ENCODE data around the gene PPP3R1.

The PPP3R1 gene

DNA sequence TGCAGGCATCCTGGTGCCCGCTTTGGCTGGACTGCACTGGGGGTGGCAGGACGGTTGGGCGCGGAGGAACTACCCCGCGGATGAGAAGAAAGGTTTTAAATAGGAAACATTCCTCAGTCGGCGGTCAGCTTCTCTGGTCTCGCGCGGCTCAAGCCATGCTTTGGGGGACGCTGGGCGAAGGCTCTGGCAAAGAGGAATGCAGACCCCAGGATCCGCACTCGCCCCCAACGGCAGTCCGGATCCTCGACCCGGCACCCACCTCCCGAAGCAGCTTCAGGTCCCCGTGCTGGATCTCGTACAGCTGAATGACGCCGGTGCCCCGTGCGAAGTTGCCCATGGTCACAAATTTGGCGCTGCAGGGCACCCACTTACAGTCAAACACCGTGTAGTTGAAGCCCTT lies 95.3 kb downstream of the PPP3R1 start:
- peak in 1 of 2 donors; percentile 2 for DNase-seq (ENCODE audit: extremely low read depth in 1 of 2, low read depth in 1 of 2)

- DNase-seq (ENCODE audit: extremely low read depth in 1 of 2, low read depth in 1 of 2), result no peak
Observed at GRCh38 chr2:68156419-68156818, 95.9 kb downstream of the PPP3R1 start.

- no peak for DNase-seq (ENCODE audit: extremely low read depth in 1 of 2, low read depth in 1 of 2)
Observed at GRCh38 chr2:68155618-68156017, 96.7 kb downstream of the PPP3R1 start.

- no peak for DNase-seq (ENCODE audit: extremely low read depth in 1 of 2, low read depth in 1 of 2)
Observed at GRCh38 chr2:68152681-68153347, 99.5 kb downstream of the PPP3R1 start.

- DNase-seq (ENCODE audit: extremely low read depth in 1 of 2, low read depth in 1 of 2), result no peak
Observed at GRCh38 chr2:68151037-68151436, 101.3 kb downstream of the PPP3R1 start.

DNA sequence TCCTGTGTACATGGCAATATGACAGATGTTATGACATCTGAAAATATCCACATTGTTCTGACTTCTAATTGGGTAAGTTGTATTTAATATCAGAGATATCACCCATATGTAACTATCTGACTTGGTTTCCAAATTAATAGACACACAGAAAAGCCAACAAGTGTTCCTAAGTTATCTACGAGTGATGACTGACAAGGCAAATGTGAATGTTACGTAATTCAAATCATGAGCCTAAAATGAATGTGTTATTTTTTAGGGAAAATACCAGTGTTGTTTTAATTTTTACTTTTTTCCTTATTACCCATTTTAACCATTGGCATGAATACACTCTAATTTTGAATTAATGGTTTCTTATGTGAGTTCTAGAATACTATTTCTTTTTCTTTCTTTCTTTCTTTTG lies 110.5 kb downstream of the PPP3R1 start:
- no peak for DNase-seq (ENCODE audit: extremely low read depth in 1 of 2, low read depth in 1 of 2)

DNA sequence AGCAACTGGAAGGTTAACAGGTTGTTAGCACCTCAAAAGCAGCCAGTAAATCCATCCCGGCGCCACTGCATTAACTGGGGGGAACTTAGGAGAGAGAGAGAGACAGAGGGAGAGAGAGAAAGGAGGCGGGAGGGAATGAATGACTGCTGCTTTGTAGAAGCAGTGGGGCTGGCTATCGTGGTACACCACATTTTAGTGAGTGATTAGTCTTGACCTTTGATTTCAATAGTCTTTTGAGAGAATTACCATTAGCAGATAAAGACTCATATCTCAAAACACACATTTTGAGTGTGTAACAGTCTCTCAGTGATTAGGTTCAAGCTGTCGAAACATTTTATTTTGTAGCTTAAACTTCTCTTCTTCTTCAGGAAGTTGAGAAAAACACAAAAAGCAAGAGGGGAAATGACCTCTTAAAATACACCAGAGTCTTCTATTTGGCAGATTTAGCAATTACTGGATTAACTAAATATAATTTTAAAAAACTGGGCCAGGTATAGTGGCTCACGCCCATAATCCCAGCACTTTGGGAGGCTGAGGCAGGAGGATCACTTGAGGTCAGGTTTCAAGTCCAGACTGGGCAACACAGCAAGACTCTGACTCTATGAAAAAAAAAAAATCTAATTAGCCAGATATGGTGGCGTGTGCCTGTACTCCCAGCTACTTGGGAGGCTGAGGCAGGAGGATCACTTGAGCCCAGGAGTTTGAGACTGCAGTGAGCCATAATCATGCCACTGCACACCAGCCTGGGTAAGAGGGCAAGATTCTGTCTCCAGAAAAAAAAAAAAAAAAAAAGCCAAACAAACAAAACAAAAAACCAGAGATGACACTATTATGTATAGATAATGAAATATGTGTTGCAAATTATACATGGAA lies 116.6 kb downstream of the PPP3R1 start:
- DNase-seq (ENCODE audit: extremely low read depth in 1 of 2, low read depth in 1 of 2), result no peak

DNA sequence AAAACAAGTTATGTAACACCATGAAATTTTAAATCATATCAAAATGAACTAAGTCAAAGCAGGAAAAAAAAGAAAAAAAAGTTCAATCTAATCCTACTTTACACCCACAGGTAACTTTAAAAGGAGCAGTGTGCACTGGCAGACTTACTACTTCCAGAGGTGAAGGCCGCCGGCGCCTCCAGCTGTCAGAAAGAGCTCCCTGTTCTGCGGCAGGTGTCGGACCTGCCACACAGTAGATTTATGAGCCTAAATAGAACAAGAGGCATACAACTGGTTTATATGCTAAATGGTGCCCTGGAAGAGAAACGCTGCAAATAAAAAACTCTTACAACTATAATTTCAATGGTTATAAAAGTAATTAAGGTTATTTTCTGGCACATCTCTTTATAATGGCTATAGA lies 117.8 kb downstream of the PPP3R1 start:
- DNase-seq (ENCODE audit: extremely low read depth in 1 of 2, low read depth in 1 of 2), result no peak

- DNase-seq (ENCODE audit: extremely low read depth in 1 of 2, low read depth in 1 of 2), result no peak
Observed at GRCh38 chr2:68134120-68134519, 118.2 kb downstream of the PPP3R1 start.

Measured in stimulated activated CD8-positive, alpha-beta memory T cell treated with anti-CD3 and anti-CD28 coated beads, Interleukin-7, amount 100 ng/mL, for 48 hours (primary cell).